Kidney glomerular epithelial cell (primary cell): ENCODE results near the gene DSTN.

Source experiments
- DNase-seq: peaks from one replicate; lab custom pipeline; 2025; lab: John Stamatoyannopoulos, UW

Gene DSTN

DNA sequence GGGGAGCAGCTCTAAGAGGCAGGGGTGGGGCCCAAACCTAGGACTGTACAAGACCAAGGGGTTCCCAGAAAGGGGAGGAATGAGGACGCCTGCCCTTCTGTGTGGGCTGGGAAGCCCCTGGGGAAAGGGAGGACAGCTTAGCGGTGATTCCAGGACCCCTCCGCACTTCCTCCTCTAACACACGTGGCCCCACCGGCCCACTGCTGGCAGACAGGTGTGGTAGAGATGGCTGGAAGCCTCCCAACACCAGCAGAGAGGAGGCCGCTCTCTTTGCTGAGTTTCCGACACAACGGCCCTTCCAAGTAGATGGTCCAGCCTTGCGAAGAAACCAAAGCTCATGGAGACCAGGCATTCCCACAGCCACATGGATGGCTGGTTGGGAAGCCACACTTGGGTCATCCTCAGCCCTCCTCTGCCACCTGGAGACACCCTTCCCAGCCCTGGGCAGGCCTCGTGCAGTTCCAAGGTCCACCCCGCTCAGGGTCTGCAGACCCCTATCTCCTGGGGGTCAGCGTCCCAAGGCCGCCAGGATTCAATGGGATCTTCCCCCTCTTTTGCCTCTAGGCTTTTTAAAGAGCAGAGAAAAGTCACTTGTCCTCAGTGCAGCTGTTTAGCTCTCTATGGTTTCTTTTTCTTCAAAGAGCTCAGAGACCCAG is 68.2 kb downstream of the DSTN start:
- no peak for DNase-seq

- no peak for DNase-seq
Measured at GRCh38 chr20:17638835-17639407, 69.0 kb downstream of the DSTN start.

- DNase-seq: no peak
Measured at GRCh38 chr20:17640146-17640874, 70.4 kb downstream of the DSTN start.

DNA sequence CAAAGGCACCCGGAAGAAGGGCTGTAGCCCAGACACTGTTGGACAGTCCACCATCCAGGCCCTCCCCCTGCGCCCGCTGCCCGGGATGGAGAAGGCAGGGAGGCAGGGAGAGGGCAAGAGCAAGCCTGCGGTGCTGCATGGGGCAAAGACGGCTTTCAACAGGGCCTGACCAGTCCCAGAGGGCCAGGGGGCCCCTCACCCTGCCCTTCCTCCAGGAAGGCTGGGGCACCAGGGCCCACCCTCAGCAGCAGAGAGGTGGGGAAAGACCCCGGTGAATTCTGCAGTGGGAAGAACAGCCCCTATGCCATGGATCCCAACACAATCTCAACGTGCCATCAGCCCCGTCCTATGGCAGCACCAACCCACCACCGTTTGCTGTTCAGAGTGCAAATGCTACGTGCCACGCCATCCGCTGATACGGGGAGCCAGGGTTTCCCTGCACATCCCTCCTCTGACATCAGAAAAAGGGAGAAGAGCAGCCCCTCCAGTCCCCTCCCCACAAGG is 71.1 kb downstream of the DSTN start:
- DNase-seq: no peak

GRCh38 chr20:17641520-17641964 is 71.7 kb downstream of the DSTN start:
- DNase-seq: no peak

DNA sequence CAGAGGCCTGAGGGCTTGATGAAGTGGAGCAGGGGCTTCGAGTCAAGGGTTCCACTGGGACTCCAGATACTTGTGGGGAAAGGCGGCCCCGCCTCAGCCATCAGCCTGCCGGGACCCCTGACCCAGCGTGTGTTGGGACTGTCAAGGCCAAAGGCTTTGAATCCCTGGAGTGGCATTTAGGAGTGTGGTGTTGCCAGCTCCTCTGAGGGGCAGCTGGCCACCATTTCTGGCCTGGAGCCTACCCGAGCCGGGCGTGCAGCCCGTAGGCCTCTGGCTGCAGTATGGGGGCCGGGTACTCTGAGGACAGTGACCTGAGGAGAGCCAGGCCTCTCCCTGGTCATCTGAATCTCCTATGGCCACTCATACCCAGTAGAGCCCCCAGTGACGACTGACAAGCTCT is 72.1 kb downstream of the DSTN start:
- DNase-seq: no peak

DNA sequence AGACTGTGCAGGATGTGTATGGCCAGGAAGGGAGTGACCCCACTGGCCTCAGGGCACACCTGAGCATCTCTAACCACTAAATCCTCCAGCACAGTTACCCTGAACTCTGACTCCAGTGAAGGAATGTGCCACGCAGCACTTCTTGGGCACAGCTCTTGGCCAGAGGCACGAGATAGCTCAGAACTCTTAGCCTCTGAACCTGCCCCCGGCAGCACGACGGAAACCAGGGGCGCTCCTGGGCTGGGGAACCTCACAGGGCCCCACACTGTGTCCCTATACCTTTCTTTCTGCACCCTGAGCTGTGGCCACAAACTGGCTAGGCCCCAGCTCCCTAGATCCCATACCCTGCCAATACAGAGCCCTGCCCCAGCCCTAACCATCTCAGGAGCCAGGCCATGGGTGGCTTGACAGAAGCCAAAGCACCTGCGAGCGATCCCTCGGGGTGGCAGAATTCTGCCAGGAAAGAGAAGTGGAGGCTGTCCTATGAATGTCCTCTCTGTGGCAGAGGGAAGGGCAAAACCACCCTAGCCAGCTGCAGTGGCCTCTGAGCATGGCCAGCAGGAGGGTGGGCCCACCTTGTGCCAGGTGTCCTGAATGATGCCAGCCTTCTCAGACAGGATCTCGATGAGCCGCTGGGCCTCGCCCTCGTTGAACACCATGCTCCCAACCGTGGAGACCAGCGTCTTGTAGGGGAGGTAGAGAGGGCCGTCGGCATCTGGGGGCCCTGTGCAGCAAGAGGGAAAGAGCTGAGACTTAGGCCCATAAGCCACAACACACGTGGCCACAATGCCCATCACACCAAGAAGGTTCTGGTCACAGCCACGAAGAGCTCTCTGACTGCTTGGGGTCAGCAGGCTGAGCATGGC is 72.8 kb downstream of the DSTN start:
- no peak for DNase-seq

GRCh38 chr20:17643531-17644188 is 73.8 kb downstream of the DSTN start:
- peak; percentile 41 for DNase-seq

DNA sequence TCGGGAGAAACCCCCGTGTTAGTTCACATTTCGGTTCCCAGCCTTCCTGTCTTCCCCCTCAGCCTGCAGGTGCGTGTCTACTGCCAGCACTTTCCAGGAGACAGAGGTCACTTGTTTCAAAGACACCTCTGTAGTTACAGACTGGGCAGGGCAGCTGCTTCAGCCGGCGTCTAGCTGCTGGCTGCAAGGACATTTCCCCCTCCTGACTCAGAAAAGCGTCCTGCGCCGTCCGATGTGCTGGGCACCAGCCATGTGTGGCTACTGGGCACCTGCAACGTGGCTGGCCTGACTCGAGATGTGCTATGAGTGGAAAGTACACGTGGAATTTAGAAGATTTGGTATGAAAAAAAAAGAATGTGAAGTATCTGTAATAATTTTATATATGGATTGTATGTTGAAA is 74.6 kb downstream of the DSTN start:
- DNase-seq: no peak

GRCh38 chr20:17645010-17645409 is 75.1 kb downstream of the DSTN start:
- no peak for DNase-seq

DNA sequence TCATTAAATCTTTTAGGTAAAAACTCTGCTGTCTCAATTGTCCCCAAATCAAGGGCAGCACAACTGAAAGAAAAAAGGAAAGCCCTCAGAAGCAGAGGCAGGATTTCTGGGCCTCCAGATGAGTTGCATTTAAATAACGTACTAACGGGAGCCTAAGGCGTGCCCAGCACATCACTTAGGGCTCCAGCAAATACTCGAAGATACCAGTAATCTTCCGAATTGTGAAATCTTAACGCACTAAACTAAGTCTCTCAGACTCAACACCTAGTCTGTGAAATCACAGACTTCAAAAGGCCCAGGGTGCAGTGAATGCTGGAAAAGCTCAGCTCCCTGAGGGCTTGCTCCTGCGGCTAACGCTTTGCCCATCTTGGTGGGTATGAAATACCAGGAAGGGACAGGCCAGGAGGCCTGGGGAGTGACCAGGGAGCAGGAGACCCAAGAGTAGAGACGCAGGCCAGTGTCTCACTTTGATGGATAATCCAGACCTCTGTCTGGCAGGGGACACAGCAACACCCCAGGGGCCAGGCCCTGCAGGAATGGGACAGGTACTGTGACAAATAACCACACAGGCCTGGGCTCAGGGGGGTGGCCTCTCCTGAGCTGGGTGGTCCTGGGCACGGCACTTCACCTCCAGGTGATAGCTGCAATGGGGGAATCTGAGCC is 75.8 kb downstream of the DSTN start:
- DNase-seq: no peak

DNA sequence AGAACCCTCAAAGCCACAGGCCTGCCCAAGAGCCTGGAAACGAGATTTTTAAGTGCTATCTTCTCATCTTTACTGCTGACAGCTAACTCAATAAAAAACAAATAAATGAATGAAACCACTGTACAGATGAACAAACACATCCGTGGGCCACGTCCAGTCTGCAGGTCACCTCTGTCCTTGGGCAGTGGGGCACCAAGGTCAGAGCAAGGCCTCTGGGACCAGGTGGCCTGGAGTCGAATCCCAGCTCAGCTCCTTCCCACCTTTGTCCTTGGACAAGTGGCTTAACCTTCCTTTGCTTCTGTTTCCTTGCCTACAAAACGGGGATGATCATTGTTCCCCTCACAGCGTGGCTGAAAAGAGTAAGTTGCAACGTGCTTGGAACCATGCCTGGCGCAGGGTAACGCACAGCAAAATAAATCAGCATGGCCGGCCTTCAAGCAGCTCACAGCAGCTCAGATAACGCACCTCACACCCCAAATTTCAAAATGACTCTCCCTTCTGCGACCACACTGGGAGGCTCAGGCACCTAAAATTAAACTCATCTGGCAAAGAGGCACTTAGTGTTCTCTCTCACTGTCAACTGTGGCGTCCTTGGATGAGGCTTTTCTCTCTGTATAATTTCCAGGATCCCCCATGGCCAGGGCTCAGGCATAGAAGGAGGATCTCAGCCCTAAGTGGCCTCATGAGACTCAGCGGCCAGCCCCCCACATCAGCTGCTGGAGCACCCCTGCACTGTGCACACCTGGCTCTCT is 76.5 kb downstream of the DSTN start:
- no peak for DNase-seq

GRCh38 chr20:17646961-17647301 is 77.1 kb downstream of the DSTN start:
- DNase-seq: no peak

- no peak for DNase-seq
Measured at GRCh38 chr20:17647391-17648314, 77.8 kb downstream of the DSTN start.

DNA sequence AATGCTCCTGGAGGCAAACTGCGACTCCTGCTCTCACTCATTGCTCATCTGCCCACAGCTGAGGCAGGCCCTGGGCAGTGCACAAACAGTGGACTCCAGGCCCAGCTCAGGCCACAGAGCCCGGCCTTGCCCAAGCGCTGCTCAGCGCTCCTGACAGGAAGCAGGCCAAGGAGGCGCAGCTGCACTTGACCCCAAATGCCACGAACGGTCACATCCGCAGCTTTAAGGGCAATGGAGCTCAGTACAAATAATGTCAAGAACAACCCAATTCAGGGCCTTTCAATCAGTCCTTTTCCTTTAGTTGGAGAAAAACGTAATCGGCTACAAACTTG is 78.4 kb downstream of the DSTN start:
- DNase-seq: no peak

- DNase-seq: no peak
Measured at GRCh38 chr20:17648791-17649730, 79.2 kb downstream of the DSTN start.

DNA sequence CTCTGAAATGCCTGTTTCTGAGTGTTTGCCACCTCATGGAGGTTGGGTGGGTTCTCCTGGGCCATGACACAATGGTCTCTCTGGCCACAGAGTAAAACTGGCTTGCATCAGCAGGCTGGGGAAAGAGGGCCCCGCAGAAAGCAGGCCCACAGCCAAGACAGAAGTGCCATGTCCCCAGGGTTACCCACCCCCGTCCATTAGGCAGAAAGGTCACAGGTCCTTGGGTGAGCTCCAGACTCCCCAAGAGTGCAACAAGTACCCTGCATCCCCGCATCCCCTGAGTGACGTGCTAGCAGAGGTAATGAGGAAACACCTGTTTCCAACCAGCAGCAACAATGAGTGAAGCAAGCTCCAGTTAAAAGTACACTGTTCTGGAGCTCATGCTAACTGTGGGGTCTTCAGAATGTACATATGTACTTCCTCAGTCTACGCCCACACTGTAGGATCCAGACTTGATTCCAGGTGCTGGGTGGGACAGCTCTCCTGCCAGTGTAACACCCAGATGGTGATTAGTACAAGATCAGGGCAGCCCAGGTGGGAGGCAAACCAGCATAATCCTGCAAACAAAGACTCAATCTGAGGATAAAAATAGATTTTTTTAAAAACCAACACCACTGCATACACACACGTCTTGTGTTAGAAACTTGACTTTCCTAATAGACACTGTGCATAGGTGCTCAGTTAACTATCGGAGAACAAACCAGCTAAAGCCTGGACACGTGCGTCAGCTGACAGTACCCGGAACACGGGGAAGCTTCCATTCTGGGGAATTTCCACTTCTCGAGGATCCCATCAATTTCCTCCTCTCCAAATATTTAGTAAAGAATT is 80.6 kb downstream of the DSTN start:
- no peak for DNase-seq
